Vagina (tissue), 2 donors: Measurements from ENCODE around the gene NEDD1. TPM values are rescaled to one million over a fixed set of nuclear protein-coding genes. Genes with fewer than 3 reads are reported as not detected.

Experiments used
- DNase-seq, 2 donors: peaks; one replicate each; pipeline ENCODE4 v3.0.0-alpha.2; 2017; ENCODE audit errors: extremely low spot score in 2 of 2
- H3K27ac ChIP-seq: fragments of 200-600 bp; sonication (generic); one replicate; pipeline ENCODE4 v1.5.1; 2019
- H3K27me3 ChIP-seq: fragments of 200-600 bp; sonication (generic); one replicate; pipeline ENCODE4 v1.5.1; 2019
- H3K36me3 ChIP-seq, 2 donors: fragments of 200-600 bp; sonication (generic); one replicate each; pipeline ENCODE4 v1.5.1; 2017 to 2019
- H3K4me1 ChIP-seq: fragments of 200-600 bp; sonication (generic); one replicate; pipeline ENCODE4 v1.5.1; 2019
- H3K4me3 ChIP-seq, 2 donors: fragments of 200-600 bp; sonication (generic); 1 replicate in 1 of 2; 2 replicates in 1 of 2; pipeline ENCODE4 v1.5.1; 2016 to 2019
- H3K9me3 ChIP-seq: fragments of 200-600 bp; sonication (generic); one replicate; pipeline ENCODE4 v1.5.1; 2019
- POLR2A ChIP-seq, 2 donors: fragments of 450-650 bp; IDR thresholded peaks; one replicate each; pipeline ENCODE4 v1.6.1; 2017; ENCODE audit warnings: antibody characterized with exemption in 2 of 2, mild to moderate bottlenecking in 2 of 2, moderate library complexity in 2 of 2
- POLR2AphosphoS5 ChIP-seq, 2 donors: sonication (generic); formaldehyde crosslinking; IDR thresholded peaks; one replicate each; pipeline ENCODE4 v1.9.0; 2017; ENCODE audit warnings: antibody characterized with exemption in 2 of 2, mild to moderate bottlenecking in 2 of 2, low read depth in 1 of 2; ENCODE audit not compliant: insufficient read depth in 1 of 2
- intact Hi-C: fragments of 100-400 bp; cut with DNase I; formaldehyde crosslinking; loops from one replicate; pipeline ENCODE4 v1.15.1; 2023
- total RNA-seq: library from RNA; depleted of rRNA; stranded (reverse); fragments of >200 nt; gene quantifications from one replicate; pipeline ENCODE4 v1.2.3, GENCODE V29; 2016
- TF ChIP-seq, protein P1 (sequence below), 3 experiments: fragments of 450-650 bp in 2 of 3; fragments of 200-600 bp in 1 of 3; sonication (generic) in 1 of 3; IDR thresholded peaks; one replicate each; pipeline ENCODE4 v1.5.1; 2017 to 2019; ENCODE audit warnings: antibody characterized with exemption in 3 of 3, mild to moderate bottlenecking in 2 of 3, moderate library complexity in 2 of 3

The NEDD1 gene
- total RNA-seq, 1 donor from 2014 or later = 10.1 TPM

DNA sequence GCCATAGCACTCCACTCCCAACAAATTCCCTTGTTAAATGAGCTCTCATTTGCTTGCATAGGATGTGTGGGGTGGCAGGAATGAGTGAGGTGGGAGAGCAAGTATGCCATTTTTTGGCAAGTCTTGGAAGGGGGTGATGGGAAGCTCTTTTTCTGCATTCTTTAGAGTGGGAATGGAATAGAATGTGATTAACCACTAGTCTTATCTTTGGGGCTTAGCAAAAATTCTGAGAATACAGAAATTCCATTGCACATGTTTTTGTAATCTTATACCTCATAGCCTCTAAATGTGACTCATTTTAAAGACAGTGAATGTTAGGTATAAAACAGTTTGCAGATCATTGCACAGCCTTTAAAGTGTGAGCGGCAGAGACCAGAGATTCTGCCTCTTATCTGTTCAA, 28.4 kb upstream of the NEDD1 start:
- no peaks in the 10 kb centered on the region for H3K9me3 ChIP-seq
- no peaks in the 10 kb centered on the region for H3K36me3 ChIP-seq
- DNase-seq = no peak
- H3K4me1 ChIP-seq = no peaks in the 10 kb centered on the region
- no peak overlapping the region for H3K27ac ChIP-seq
- TF ChIP-seq, protein P1, sequence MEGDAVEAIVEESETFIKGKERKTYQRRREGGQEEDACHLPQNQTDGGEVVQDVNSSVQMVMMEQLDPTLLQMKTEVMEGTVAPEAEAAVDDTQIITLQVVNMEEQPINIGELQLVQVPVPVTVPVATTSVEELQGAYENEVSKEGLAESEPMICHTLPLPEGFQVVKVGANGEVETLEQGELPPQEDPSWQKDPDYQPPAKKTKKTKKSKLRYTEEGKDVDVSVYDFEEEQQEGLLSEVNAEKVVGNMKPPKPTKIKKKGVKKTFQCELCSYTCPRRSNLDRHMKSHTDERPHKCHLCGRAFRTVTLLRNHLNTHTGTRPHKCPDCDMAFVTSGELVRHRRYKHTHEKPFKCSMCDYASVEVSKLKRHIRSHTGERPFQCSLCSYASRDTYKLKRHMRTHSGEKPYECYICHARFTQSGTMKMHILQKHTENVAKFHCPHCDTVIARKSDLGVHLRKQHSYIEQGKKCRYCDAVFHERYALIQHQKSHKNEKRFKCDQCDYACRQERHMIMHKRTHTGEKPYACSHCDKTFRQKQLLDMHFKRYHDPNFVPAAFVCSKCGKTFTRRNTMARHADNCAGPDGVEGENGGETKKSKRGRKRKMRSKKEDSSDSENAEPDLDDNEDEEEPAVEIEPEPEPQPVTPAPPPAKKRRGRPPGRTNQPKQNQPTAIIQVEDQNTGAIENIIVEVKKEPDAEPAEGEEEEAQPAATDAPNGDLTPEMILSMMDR (IDR thresholded peaks at IDR 0.05) = no peak
- TF ChIP-seq POLR2A (IDR thresholded peaks at IDR 0.05) (no peak), POLR2AphosphoS5 (IDR thresholded peaks at IDR 0.05; ENCODE audit: insufficient read depth in 1 of 2, low read depth in 1 of 2) (no peak)
- intact Hi-C loops = no loop called here
- no peaks in the 10 kb centered on the region for H3K27me3 ChIP-seq
- no peak overlapping the region for H3K4me3 ChIP-seq

DNA sequence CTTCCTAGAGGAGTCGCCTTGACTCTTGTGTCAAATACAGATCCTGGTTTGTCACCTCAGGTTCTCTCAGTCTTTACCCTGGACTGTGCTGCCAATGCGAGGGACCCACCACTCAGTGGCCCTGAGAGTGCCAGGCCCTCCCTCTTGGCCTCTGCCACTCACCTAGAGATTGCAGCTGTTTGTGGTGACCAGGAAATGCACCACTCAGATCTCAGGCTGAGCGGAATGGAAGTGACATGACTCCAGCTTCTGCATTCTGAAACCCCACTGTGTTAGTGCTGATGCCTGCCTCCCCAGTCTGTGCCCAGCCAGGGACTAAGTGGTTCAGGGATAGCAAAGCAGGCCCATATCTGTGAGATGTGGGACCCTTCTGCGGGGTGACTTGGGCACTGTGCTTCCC, 27.8 kb upstream of the NEDD1 start:
- no peak overlapping the region for H3K27ac ChIP-seq
- no peaks in the 10 kb centered on the region for H3K36me3 ChIP-seq
- intact Hi-C loops = no loop called here
- H3K9me3 ChIP-seq = no peaks in the 10 kb centered on the region
- no peak for DNase-seq
- no peaks in the 10 kb centered on the region for H3K4me1 ChIP-seq
- no peak for TF ChIP-seq POLR2AphosphoS5 (IDR thresholded peaks at IDR 0.05; ENCODE audit: insufficient read depth in 1 of 2, low read depth in 1 of 2)
- no peak for TF ChIP-seq POLR2A (IDR thresholded peaks at IDR 0.05)
- TF ChIP-seq, protein P1 (IDR thresholded peaks at IDR 0.05) = no peak
- no peaks in the 10 kb centered on the region for H3K27me3 ChIP-seq
- H3K4me3 ChIP-seq = no peak overlapping the region

DNA sequence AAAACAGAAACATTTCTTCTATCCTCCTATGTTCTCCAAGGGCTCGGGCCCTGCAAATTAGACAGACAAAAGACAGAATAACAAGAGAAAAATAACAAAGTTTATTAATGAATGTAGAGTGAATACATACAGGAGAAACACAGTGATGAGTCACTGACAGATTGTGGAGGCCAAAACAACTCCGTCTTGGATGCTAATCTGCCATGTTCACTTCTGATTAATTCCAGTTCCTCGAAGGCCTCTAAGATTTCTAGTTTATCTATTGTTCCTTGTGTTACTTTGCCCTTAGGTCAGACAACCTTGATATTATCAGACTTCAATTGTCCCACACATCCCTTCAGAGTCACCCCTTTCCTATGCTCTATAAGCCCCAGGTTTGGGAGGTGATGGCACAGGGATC, 26.8 kb upstream of the NEDD1 start:
- TF ChIP-seq, protein P1 (IDR thresholded peaks at IDR 0.05) = no peak
- TF ChIP-seq POLR2AphosphoS5 (IDR thresholded peaks at IDR 0.05; ENCODE audit: insufficient read depth in 1 of 2, low read depth in 1 of 2) (no peak), POLR2A (IDR thresholded peaks at IDR 0.05) (no peak)
- Histone ChIP-seq H3K36me3 (no peaks in the 10 kb centered on the region), H3K27me3 (no peaks in the 10 kb centered on the region), H3K4me1 (no peaks in the 10 kb centered on the region), H3K4me3 (no peak overlapping the region), H3K9me3 (no peaks in the 10 kb centered on the region), H3K27ac (no peak overlapping the region)
- intact Hi-C loops = no loop called here
- DNase-seq = no peak

DNA sequence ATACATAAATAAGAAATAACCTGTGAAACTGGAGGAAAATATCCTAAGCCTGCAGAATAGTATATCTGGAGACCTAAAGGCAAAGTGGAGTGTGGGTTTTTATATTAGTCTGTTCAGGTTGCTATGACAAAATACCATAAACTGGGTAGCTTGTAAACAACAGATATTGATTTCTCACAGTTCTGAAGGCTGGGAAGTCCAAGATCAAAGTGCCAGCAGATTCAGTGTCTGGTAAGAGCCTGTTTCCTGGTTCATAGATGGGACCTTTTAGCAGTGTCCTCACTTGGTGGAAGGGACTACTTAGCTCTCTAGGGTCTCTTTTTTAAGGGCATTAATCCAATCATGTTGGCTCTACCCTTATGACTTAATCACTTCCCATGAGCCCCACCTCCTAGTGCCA, 25.4 kb upstream of the NEDD1 start:
- TF ChIP-seq POLR2A (IDR thresholded peaks at IDR 0.05) (no peak), POLR2AphosphoS5 (IDR thresholded peaks at IDR 0.05; ENCODE audit: insufficient read depth in 1 of 2, low read depth in 1 of 2) (no peak)
- TF ChIP-seq, protein P1 (IDR thresholded peaks at IDR 0.05) = no peak

DNA sequence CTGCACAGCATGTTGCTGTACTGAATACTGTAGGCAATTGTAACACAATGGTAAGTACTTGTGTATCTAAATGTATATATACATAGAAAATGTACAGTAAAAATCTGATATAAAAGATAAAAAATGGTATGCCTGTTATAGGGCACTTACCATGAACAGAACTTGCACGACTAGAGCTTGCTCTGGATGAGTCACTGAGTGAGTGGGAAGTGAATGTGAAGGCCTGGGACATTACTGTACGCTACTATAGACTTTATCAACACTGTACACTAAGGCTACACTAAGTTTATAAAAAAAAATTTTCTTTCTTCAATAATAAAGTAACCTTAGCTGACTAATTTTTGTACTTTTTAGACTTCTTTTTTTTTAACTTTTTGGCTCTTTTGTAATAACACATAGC, 24.2 kb upstream of the NEDD1 start:
- Histone ChIP-seq H3K9me3 (no peaks in the 10 kb centered on the region), H3K4me1 (no peaks in the 10 kb centered on the region), H3K36me3 (no peaks in the 10 kb centered on the region), H3K27me3 (no peaks in the 10 kb centered on the region), H3K27ac (no peak overlapping the region), H3K4me3 (no peak overlapping the region)
- TF ChIP-seq, protein P1 (IDR thresholded peaks at IDR 0.05) = no peak
- TF ChIP-seq POLR2A (IDR thresholded peaks at IDR 0.05) = no peak
- no peak for TF ChIP-seq POLR2AphosphoS5 (IDR thresholded peaks at IDR 0.05; ENCODE audit: insufficient read depth in 1 of 2, low read depth in 1 of 2)
- intact Hi-C loops = no loop called here
- DNase-seq = no peak

More for the DNA sequence above, 25.4 kb upstream of the NEDD1 start:
- Histone ChIP-seq H3K4me1 (no peaks in the 10 kb centered on the region), H3K9me3 (no peaks in the 10 kb centered on the region), H3K27me3 (no peaks in the 10 kb centered on the region), H3K27ac (no peak overlapping the region), H3K4me3 (no peak overlapping the region), H3K36me3 (no peaks in the 10 kb centered on the region)
- intact Hi-C loops = no loop called here
- DNase-seq = no peak
